IMR-90 (cell line): ENCODE results near the gene DVL2. TPM values are rescaled to one million over a fixed set of nuclear protein-coding genes. Genes with fewer than 3 reads are reported as not detected.

Experiments
- ATAC-seq: fragments of 200-7000 bp; cut with Tn5 transposase; 2 replicates; pipeline ENCODE4 v1.9.1; 2020; ENCODE audit warnings: low read depth, mild to moderate bottlenecking, moderate library complexity
- BruUV-seq: library from RNA; stranded (reverse); fragments of 400-500 nt; replicated peaks from 2 replicates; lab custom pipeline; 2021; lab: Mats Ljungman, UMichigan
- CTCF ChIA-PET: fragments of 300-600 bp; formaldehyde crosslinking; extraction: SDS; loops from one replicate; lab custom pipeline; 2021; ENCODE audit warnings: antibody characterized with exemption; lab: Yijun Ruan, JAX
- POLR2A ChIA-PET: fragments of 300-600 bp; sonication (Branson Sonifier 250); formaldehyde crosslinking; loops from one replicate; lab custom pipeline; 2022; ENCODE audit warnings: antibody characterized with exemption; ENCODE audit not compliant: unreplicated experiment; lab: Charles Lee
- DNase-seq: peaks from one replicate; pipeline ENCODE4 v3.0.0; 2013
- H2AFZ ChIP-seq: replicated peaks from 2 replicates; pipeline ENCODE3; 2013; ENCODE audit warnings: low read length, mild to moderate bottlenecking; ENCODE audit not compliant: poor library complexity
- H2AK5ac ChIP-seq: 2 replicates; pipeline ENCODE4 v1.6.1; 2013; ENCODE audit warnings: low read depth, low read length, inconsistent platforms
- H2AK9ac ChIP-seq: replicated peaks from 2 replicates; pipeline ENCODE3; 2013; ENCODE audit warnings: mild to moderate bottlenecking, low read depth, low read length, moderate library complexity; ENCODE audit not compliant: poor library complexity
- H2BK120ac ChIP-seq: 2 replicates; pipeline ENCODE4 v1.6.1; 2013; ENCODE audit warnings: low read depth, low read length, inconsistent platforms
- H2BK15ac ChIP-seq: 3 replicates; pipeline ENCODE4 v1.6.1; 2013; ENCODE audit warnings: low read depth, low read length, inconsistent platforms
- H2BK20ac ChIP-seq: 2 replicates; pipeline ENCODE4 v1.6.1; 2013; ENCODE audit warnings: low read depth, mild to moderate bottlenecking, inconsistent platforms, low read length, moderate library complexity
- H2BK5ac ChIP-seq: 2 replicates; pipeline ENCODE4 v1.6.1; 2013; ENCODE audit warnings: mild to moderate bottlenecking, low read depth, low read length, inconsistent platforms; ENCODE audit not compliant: poor library complexity, severe bottlenecking
- H3K14ac ChIP-seq: replicated peaks from 2 replicates; pipeline ENCODE4 v1.6.1; 2013; ENCODE audit warnings: low read depth, low read length, inconsistent platforms
- H3K18ac ChIP-seq: 2 replicates; pipeline ENCODE4 v1.6.1; 2013; ENCODE audit warnings: low read depth, low read length, control low read depth
- H3K23ac ChIP-seq: 2 replicates; pipeline ENCODE4 v1.6.1; 2013; ENCODE audit warnings: low read depth, low read length, inconsistent platforms
- H3K27ac ChIP-seq: 2 replicates; pipeline ENCODE4 v1.5.1; 2013; ENCODE audit warnings: mild to moderate bottlenecking, control low read depth, low read length; ENCODE audit not compliant: insufficient read depth
- H3K27me3 ChIP-seq: 2 replicates; pipeline ENCODE4 v1.6.1; 2013; ENCODE audit warnings: low read length; ENCODE audit not compliant: control insufficient read depth, insufficient read depth
- H3K36me3 ChIP-seq: 2 replicates; pipeline ENCODE4 v1.6.1; 2013; ENCODE audit warnings: low read length, mixed read lengths; ENCODE audit not compliant: control insufficient read depth, insufficient read depth
- H3K4ac ChIP-seq: 2 replicates; pipeline ENCODE4 v1.6.1; 2013; ENCODE audit warnings: low read depth, low read length, inconsistent platforms
- H3K4me1 ChIP-seq: 2 replicates; pipeline ENCODE4 v1.6.1; 2013; ENCODE audit warnings: low read length, mixed read lengths; ENCODE audit not compliant: control insufficient read depth, insufficient read depth
- H3K4me2 ChIP-seq: 2 replicates; pipeline ENCODE4 v1.6.1; 2013; ENCODE audit warnings: low read depth, mild to moderate bottlenecking, control low read depth, low read length, moderate library complexity
- H3K4me3 ChIP-seq: 2 replicates; pipeline ENCODE4 v1.5.1; 2013; ENCODE audit warnings: low read depth, mild to moderate bottlenecking, control low read depth, low read length, moderate library complexity; ENCODE audit not compliant: insufficient read depth
- H3K56ac ChIP-seq: 2 replicates; pipeline ENCODE4 v1.6.1; 2013; ENCODE audit warnings: low read length, inconsistent platforms; ENCODE audit not compliant: insufficient read depth; ENCODE audit errors: extremely low read depth
- H3K79me1 ChIP-seq, 2 experiments: 2 replicates each; pipeline ENCODE4 v1.6.1; 2013; ENCODE audit warnings: low read length in 2 of 2, inconsistent platforms in 1 of 2, low read depth in 1 of 2
- H3K9ac ChIP-seq: 2 replicates; pipeline ENCODE4 v1.6.1; 2013; ENCODE audit warnings: low read depth, low read length, control low read depth
- H3K9me1 ChIP-seq: 2 replicates; pipeline ENCODE4 v1.6.1; 2013; ENCODE audit warnings: low read length, inconsistent platforms; ENCODE audit not compliant: insufficient read depth
- H3K9me3 ChIP-seq: 2 replicates; pipeline ENCODE4 v1.6.1; 2013; ENCODE audit warnings: low read length; ENCODE audit not compliant: control insufficient read depth, insufficient read depth
- H4K20me1 ChIP-seq: 2 replicates; pipeline ENCODE4 v1.6.1; 2013; ENCODE audit warnings: low read length, inconsistent platforms; ENCODE audit not compliant: insufficient read depth
- H4K5ac ChIP-seq: 2 replicates; pipeline ENCODE4 v1.6.1; 2013; ENCODE audit warnings: mild to moderate bottlenecking, low read depth, low read length, control low read depth
- H4K8ac ChIP-seq, 2 experiments: 2 replicates each; pipeline ENCODE4 v1.6.1; 2013; ENCODE audit warnings: low read depth in 2 of 2, low read length in 2 of 2, control low read depth in 1 of 2, inconsistent platforms in 1 of 2
- H4K91ac ChIP-seq: 2 replicates; pipeline ENCODE4 v1.6.1; 2013; ENCODE audit warnings: low read depth, low read length, inconsistent platforms; ENCODE audit not compliant: insufficient read depth
- BHLHE40 ChIP-seq: fragments of 150-350 bp; IDR thresholded peaks from 2 replicates; pipeline ENCODE4 v1.6.1; 2016; ENCODE audit warnings: mild to moderate bottlenecking, low read depth, low read length
- CEBPB ChIP-seq: IDR thresholded peaks from 2 replicates; pipeline ENCODE4 v1.6.1; 2012; ENCODE audit warnings: low read depth, low read length, improper control_type of control experiment
- CHD1 ChIP-seq: IDR thresholded peaks from 2 replicates; pipeline ENCODE4 v1.6.1; 2012; ENCODE audit warnings: low read depth, low read length, improper control_type of control experiment
- MAFK ChIP-seq: IDR thresholded peaks from 2 replicates; pipeline ENCODE4 v1.6.1; 2012; ENCODE audit warnings: low read depth, low read length, improper control_type of control experiment
- MXI1 ChIP-seq: IDR thresholded peaks from 2 replicates; pipeline ENCODE4 v1.6.1; 2012; ENCODE audit warnings: low read depth, mild to moderate bottlenecking, low read length, moderate library complexity, borderline replicate concordance
- NFE2L2 ChIP-seq: fragments of 150-350 bp; IDR thresholded peaks from 2 replicates; pipeline ENCODE4 v1.6.1; 2016; ENCODE audit warnings: low read depth, mild to moderate bottlenecking, low read length
- POLR2A ChIP-seq: IDR thresholded peaks from 2 replicates; pipeline ENCODE4 v1.6.1; 2012; ENCODE audit warnings: mild to moderate bottlenecking, low read depth, low read length
- RAD21 ChIP-seq: IDR thresholded peaks from 2 replicates; pipeline ENCODE4 v1.6.1; 2012; ENCODE audit warnings: low read length, improper control_type of control experiment
- RCOR1 ChIP-seq: IDR thresholded peaks from 2 replicates; pipeline ENCODE4 v1.6.1; 2012; ENCODE audit warnings: mild to moderate bottlenecking, low read length, improper control_type of control experiment; ENCODE audit not compliant: insufficient replicate concordance
- RFX5 ChIP-seq: IDR thresholded peaks from 2 replicates; pipeline ENCODE4 v1.8.0; 2012; ENCODE audit warnings: low read depth, mild to moderate bottlenecking, low read length, moderate library complexity
- WGBS, 2 experiments: methylation state at CpG; one replicate each; pipeline versions ENCODE4 v1.1.5 to v1.1.7; 2013; ENCODE audit warnings: missing lambda C conversion rate in 2 of 2; ENCODE audit not compliant: insufficient read length in 1 of 2; ENCODE audit errors: extremely low coverage in 2 of 2; 5-methylcytosine and 5-hydroxymethylcytosine counted together
- dilution Hi-C: fragments of 300-500 bp; cut with HindIII; formaldehyde crosslinking; loops from one replicate; pipeline ENCODE4 v1.14.3; 2018; ENCODE audit warnings: low sequenced_read_pairs; ENCODE audit not compliant: unreplicated experiment
- in situ Hi-C: fragments of 300-500 bp; cut with MboI; formaldehyde crosslinking; loops from 3 replicates; pipeline ENCODE4 v1.14.3; 2019; ENCODE audit warnings: low sequenced_read_pairs, inconsistent platforms, mixed read lengths
- intact Hi-C: fragments of 100-400 bp; cut with micrococcal nuclease; formaldehyde crosslinking; loops from 2 replicates; pipeline ENCODE4 v1.10.0; 2022
- polyA plus RNA-seq, 3 experiments: library from polyadenylated mRNA; depleted of rRNA; stranded (reverse); fragments of >200 nt; gene quantifications; 2 replicates each; pipeline ENCODE4 v1.2.3, GENCODE V29; 2012; ENCODE audit warnings: low replicate concordance in 1 of 3
- total RNA-seq: library from RNA; depleted of rRNA; stranded (reverse); fragments of >200 nt; gene quantifications from 2 replicates; pipeline ENCODE4 v1.2.3, GENCODE V29; 2012
- TF ChIP-seq, protein P1 (sequence below): conservative IDR thresholded peaks from 2 replicates; pipeline ENCODE4 v1.5.1; 2012; ENCODE audit warnings: mild to moderate bottlenecking, low read depth, low read length, improper control_type of control experiment
- TF ChIP-seq, protein P2 (sequence below): fragments of 150-350 bp; IDR thresholded peaks from 2 replicates; pipeline ENCODE4 v1.6.1; 2016; ENCODE audit warnings: low read depth, mild to moderate bottlenecking, low read length, moderate library complexity, borderline replicate concordance
- TF ChIP-seq, protein P3 (sequence below): fragments of 150-350 bp; IDR thresholded peaks from 2 replicates; pipeline ENCODE4 v1.6.1; 2017; ENCODE audit warnings: mild to moderate bottlenecking, antibody characterized with exemption, low read length, low read depth

The DVL2 gene
- total and polyA plus RNA-seq, 2 of the 4 experiments (the other 2 are of a cell fraction) = 11.8 to 21.3 TPM

DNA sequence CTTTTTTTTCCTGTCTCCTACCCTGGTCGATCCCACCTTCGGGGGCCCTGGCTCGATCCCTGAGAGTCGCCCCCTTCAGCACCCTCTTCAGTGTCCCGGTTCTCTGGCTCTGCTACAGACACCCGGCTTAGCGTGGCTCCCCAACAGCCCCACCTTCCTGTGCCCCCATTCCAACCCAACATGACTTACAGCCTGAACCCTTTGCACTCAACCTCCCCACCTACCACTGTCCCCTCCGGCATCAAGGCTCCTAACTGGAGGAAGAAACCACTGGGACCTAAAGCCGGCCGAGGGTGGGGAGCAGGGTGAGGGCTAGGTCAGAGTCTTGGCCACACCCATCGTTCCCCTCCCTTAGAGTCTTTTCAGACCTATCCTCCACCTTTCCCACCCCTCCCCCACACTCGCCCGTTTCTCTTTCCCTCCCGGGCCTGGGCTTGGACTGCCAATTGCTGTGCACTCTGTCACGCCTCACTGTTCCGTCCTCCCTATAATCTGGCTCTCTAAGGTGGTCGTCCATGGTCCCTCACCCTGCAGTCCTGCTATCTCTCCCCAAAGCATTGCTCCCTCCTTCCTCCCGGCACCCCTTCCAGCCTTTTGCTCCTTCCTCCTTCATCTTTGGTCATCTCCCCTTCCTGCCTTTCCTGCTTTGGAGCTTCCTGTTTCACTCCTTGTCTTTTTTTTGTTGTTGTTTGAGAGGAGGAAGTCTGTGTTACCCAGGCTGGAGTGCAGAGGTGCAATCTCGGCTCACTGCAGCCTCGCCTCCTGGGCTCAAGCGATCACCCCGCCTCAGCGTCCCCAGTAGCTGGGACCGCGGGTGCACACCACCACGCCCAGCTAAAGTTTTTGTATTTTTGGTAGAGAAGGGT is 28.9 kb upstream of the DVL2 start:
- ATAC-seq (no peak), DNase-seq (no peak)
- dilution Hi-C loops (no loop called here), in situ Hi-C loops (no loop called here), intact Hi-C loops (no loop called here)
- Histone ChIP-seq H3K9me1 (peaks cover 10% of the 10 kb centered on the region), H4K20me1 (no peaks in the 10 kb centered on the region), H3K79me1 (no peaks in the 10 kb centered on the region), H3K27me3 (peaks cover 13% of the 10 kb centered on the region; the same call in 1 of the 2 replicates), H4K5ac (peak overlapping the region; percentile 86), H2AFZ (peak overlapping the region; percentile 90), H2BK120ac (peak overlapping the region; percentile 88), H3K23ac (peak overlapping the region; percentile 91; the same call in 1 of the 2 replicates), H3K4ac (peak overlapping the region; percentile 77), H2AK9ac (peak overlapping the region; percentile 86), H2BK20ac (peak overlapping the region; percentile 2), H4K91ac (peak overlapping the region; percentile 79), H3K4me1 (peaks cover 11% of the 10 kb centered on the region), H3K27ac (no peak overlapping the region), H3K56ac (no peak overlapping the region; the same call in 1 of the 2 replicates), H3K14ac (peak overlapping the region; percentile 96), H3K4me3 (no peak overlapping the region), H3K18ac (0 out of 2 replicates have a peak overlapping the region, but pooled peaks have one; percentile 9), H4K8ac (peak overlapping the region; percentile 78 to 98; a peak in 3 of 4 replicates), H3K36me3 (peaks cover 13% of the 10 kb centered on the region), H2AK5ac (peak overlapping the region; percentile 81; the same call in 1 of the 2 replicates), H3K9me3 (no peaks in the 10 kb centered on the region), H2BK15ac (peak overlapping the region; percentile 89; the same call in 2 of the 3 replicates), H2BK5ac (no peak overlapping the region), H3K4me2 (peak overlapping the region; percentile 28; the same call in 1 of the 2 replicates), H3K9ac (no peak overlapping the region)
- ChIA-PET POLR2A (interaction anchor here (0.6 kb wide), 1 partner anchor 9 kb away, joined by 9 read pairs; no protein-coding TSS in a partner anchor), CTCF (interaction anchor here (1.6 kb wide), 1 partner anchor 33 kb away, joined by 7 read pairs; no protein-coding TSS in a partner anchor)
- BruUV-seq = no TSS peak
- WGBS, 2 experiments = 8% methylated on average over 8 of the region's 26 CpGs; no CpG with 5 or more reads in 1 of the 2 experiments
- no peak for TF ChIP-seq NFE2L2
- TF ChIP-seq MXI1 = no peak
- TF ChIP-seq, protein P1, sequence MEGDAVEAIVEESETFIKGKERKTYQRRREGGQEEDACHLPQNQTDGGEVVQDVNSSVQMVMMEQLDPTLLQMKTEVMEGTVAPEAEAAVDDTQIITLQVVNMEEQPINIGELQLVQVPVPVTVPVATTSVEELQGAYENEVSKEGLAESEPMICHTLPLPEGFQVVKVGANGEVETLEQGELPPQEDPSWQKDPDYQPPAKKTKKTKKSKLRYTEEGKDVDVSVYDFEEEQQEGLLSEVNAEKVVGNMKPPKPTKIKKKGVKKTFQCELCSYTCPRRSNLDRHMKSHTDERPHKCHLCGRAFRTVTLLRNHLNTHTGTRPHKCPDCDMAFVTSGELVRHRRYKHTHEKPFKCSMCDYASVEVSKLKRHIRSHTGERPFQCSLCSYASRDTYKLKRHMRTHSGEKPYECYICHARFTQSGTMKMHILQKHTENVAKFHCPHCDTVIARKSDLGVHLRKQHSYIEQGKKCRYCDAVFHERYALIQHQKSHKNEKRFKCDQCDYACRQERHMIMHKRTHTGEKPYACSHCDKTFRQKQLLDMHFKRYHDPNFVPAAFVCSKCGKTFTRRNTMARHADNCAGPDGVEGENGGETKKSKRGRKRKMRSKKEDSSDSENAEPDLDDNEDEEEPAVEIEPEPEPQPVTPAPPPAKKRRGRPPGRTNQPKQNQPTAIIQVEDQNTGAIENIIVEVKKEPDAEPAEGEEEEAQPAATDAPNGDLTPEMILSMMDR = no peak
- no peak for TF ChIP-seq RCOR1
- TF ChIP-seq, protein P2, sequence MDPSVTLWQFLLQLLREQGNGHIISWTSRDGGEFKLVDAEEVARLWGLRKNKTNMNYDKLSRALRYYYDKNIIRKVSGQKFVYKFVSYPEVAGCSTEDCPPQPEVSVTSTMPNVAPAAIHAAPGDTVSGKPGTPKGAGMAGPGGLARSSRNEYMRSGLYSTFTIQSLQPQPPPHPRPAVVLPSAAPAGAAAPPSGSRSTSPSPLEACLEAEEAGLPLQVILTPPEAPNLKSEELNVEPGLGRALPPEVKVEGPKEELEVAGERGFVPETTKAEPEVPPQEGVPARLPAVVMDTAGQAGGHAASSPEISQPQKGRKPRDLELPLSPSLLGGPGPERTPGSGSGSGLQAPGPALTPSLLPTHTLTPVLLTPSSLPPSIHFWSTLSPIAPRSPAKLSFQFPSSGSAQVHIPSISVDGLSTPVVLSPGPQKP = no peak
- TF ChIP-seq POLR2A = no peak
- TF ChIP-seq RFX5 = no peak
- TF ChIP-seq CEBPB = no peak
- no peak for TF ChIP-seq RAD21
- no peak for TF ChIP-seq BHLHE40
- TF ChIP-seq, protein P3, sequence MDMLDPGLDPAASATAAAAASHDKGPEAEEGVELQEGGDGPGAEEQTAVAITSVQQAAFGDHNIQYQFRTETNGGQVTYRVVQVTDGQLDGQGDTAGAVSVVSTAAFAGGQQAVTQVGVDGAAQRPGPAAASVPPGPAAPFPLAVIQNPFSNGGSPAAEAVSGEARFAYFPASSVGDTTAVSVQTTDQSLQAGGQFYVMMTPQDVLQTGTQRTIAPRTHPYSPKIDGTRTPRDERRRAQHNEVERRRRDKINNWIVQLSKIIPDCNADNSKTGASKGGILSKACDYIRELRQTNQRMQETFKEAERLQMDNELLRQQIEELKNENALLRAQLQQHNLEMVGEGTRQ = no peak
- no peak for TF ChIP-seq MAFK
- no peak for TF ChIP-seq CHD1
